Upper lobe of right lung (tissue), 1 donor: ENCODE measurements around the gene COX6B2. TPM values are rescaled to one million over a fixed set of nuclear protein-coding genes. Genes with fewer than 3 reads are reported as not detected.

Experiments used
- ATAC-seq: fragments of 200-7000 bp; cut with Tn5 transposase; one replicate; pipeline ENCODE4 v1.9.1; 2020; ENCODE audit warnings: mild to moderate bottlenecking, moderate library complexity
- DNase-seq: peaks from one replicate; pipeline ENCODE4 v3.0.0-alpha.2; 2020
- H3K27ac ChIP-seq: fragments of 200-600 bp; one replicate; pipeline ENCODE4 v1.8.0; 2022
- H3K27me3 ChIP-seq: fragments of 200-600 bp; one replicate; pipeline ENCODE4 v1.8.0; 2022; ENCODE audit warnings: mild to moderate bottlenecking
- H3K36me3 ChIP-seq: fragments of 200-600 bp; one replicate; pipeline ENCODE4 v1.8.0; 2022
- H3K4me1 ChIP-seq: fragments of 200-600 bp; one replicate; pipeline ENCODE4 v1.8.0; 2022
- H3K4me3 ChIP-seq: fragments of 200-600 bp; one replicate; pipeline ENCODE4 v1.8.0; 2022; ENCODE audit warnings: mild to moderate bottlenecking
- H3K9me3 ChIP-seq: fragments of 200-600 bp; one replicate; pipeline ENCODE4 v1.8.0; 2022
- CTCF ChIP-seq: fragments of 200-600 bp; IDR thresholded peaks from one replicate; pipeline ENCODE4 v1.8.0; 2022; ENCODE audit warnings: antibody characterized with exemption
- intact Hi-C: fragments of 100-400 bp; cut with DNase I; formaldehyde crosslinking; loops from one replicate; pipeline ENCODE4 v1.11.0; 2022
- total RNA-seq: library from RNA; stranded (reverse); fragmentation: NEBNext Ultra II Directional; extraction: Animal tissue kit (Norgen Biotek cat#: 25700); gene quantifications from one replicate; pipeline ENCODE4 v1.2.1, GENCODE V29; 2021
- donor health status: DM: no; HTN: yes; CAD: no; lungs with severe emphysema.

The COX6B2 gene
- total RNA-seq, 1 donor from 2014 or later = not detected

GRCh38 chr19:55392820-55393761, 38.6 kb upstream of the COX6B2 start:
- no peak for ATAC-seq

GRCh38 chr19:55391702-55392615, 37.4 kb upstream of the COX6B2 start:
- Histone ChIP-seq H3K27me3 (no peaks in the 10 kb centered on the region), H3K9me3 (no peaks in the 10 kb centered on the region), H3K27ac (no peak overlapping the region), H3K36me3 (peaks cover 41% of the 10 kb centered on the region), H3K4me3 (no peak overlapping the region), H3K4me1 (peaks cover 21% of the 10 kb centered on the region)
- DNase-seq = no peak
- TF ChIP-seq CTCF = no peak
- intact Hi-C loops = no loop called here
- ATAC-seq = no peak

More at GRCh38 chr19:55392820-55393761, 38.6 kb upstream of the COX6B2 start:
- Histone ChIP-seq H3K4me3 (no peak overlapping the region), H3K4me1 (peaks cover 9% of the 10 kb centered on the region), H3K36me3 (peaks cover 30% of the 10 kb centered on the region), H3K9me3 (no peaks in the 10 kb centered on the region), H3K27ac (no peak overlapping the region), H3K27me3 (no peaks in the 10 kb centered on the region)
- DNase-seq = no peak
- TF ChIP-seq CTCF = no peak
- intact Hi-C loops = no loop called here

GRCh38 chr19:55391191-55391670, 36.7 kb upstream of the COX6B2 start:
- Histone ChIP-seq H3K4me3 (no peak overlapping the region), H3K4me1 (peaks cover 25% of the 10 kb centered on the region), H3K9me3 (no peaks in the 10 kb centered on the region), H3K36me3 (peaks cover 43% of the 10 kb centered on the region), H3K27me3 (no peaks in the 10 kb centered on the region), H3K27ac (no peak overlapping the region)
- ATAC-seq = no peak
- intact Hi-C loops = no loop called here
- TF ChIP-seq CTCF = no peak
- no peak for DNase-seq

GRCh38 chr19:55390461-55390880, 36.0 kb upstream of the COX6B2 start:
- no peak overlapping the region for H3K27ac ChIP-seq
- peaks cover 25% of the 10 kb centered on the region for H3K4me1 ChIP-seq
- peaks cover 43% of the 10 kb centered on the region for H3K36me3 ChIP-seq

More at GRCh38 chr19:55390461-55390880, 36.0 kb upstream of the COX6B2 start:
- DNase-seq (no peak), ATAC-seq (no peak)
- Histone ChIP-seq H3K4me3 (no peak overlapping the region), H3K27me3 (no peaks in the 10 kb centered on the region), H3K9me3 (no peaks in the 10 kb centered on the region)
- intact Hi-C loops = no loop called here
- no peak for TF ChIP-seq CTCF
